HepG2 (cell line): ENCODE measurements around the gene CISD3. TPM values are rescaled to one million over a fixed set of nuclear protein-coding genes. Genes with fewer than 3 reads are reported as not detected.

Experiments
- ATAC-seq: fragments of 200-7000 bp; cut with Tn5 transposase; 3 replicates; pipeline ENCODE4 v1.9.1; 2020; ENCODE audit warnings: mild to moderate bottlenecking, moderate library complexity
- BruUV-seq: library from RNA; stranded (reverse); fragments of 400-500 nt; replicated peaks from 2 replicates; lab custom pipeline; 2021; lab: Mats Ljungman, UMichigan
- CTCF ChIA-PET: fragments of 300-600 bp; formaldehyde crosslinking; extraction: SDS; loops from one replicate; lab custom pipeline; 2021; ENCODE audit warnings: low total read pairs, inconsistent platforms, low intra/inter-chr PET ratio; lab: Yijun Ruan, JAX
- POLR2A ChIA-PET: fragments of 350-600 bp; sonication (Branson Sonifier 250); formaldehyde crosslinking; loops from one replicate; lab custom pipeline; 2020; ENCODE audit warnings: antibody characterized with exemption, inconsistent platforms; lab: Yijun Ruan, JAX
- DNase-seq: peaks from one replicate; pipeline ENCODE4 v3.0.0-alpha.2; 2015; ENCODE audit warnings: low spot score
- FAIRE-seq: peaks from 3 replicates; lab custom pipeline; 2011; peaks lifted over from hg19 to GRCh38; lab: Jason Lieb, UNC
- H2AFZ ChIP-seq: one replicate; pipeline ENCODE4 v1.6.1; 2011; ENCODE audit warnings: low read length, inconsistent platforms
- H3K27ac ChIP-seq: fragments of 300-600 bp; 3 replicates; pipeline ENCODE4 v1.8.0; 2011; ENCODE audit warnings: mixed run types, mild to moderate bottlenecking, mixed read lengths, low read length, inconsistent platforms; ENCODE audit not compliant: insufficient read depth; ENCODE audit errors: extremely low read length
- H3K27me3 ChIP-seq, 2 experiments: fragments of 200-600 bp in 1 of 2; 2 replicates in 1 of 2; 3 replicates in 1 of 2; pipeline versions ENCODE4 v1.6.0 to v1.8.0; 2011; ENCODE audit warnings: low read length in 2 of 2, mild to moderate bottlenecking in 2 of 2, moderate library complexity in 2 of 2, inconsistent platforms in 1 of 2; ENCODE audit not compliant: insufficient read depth in 2 of 2, control insufficient read depth in 1 of 2
- H3K36me3 ChIP-seq, 2 experiments: fragments of 200-600 bp in 1 of 2; replicated peaks in 1 of 2; 2 replicates in 1 of 2; 3 replicates in 1 of 2; pipeline versions ENCODE4 v1.5.1 to v1.8.0; 2011; ENCODE audit warnings: low read length in 2 of 2, inconsistent platforms in 1 of 2; ENCODE audit not compliant: insufficient read depth in 2 of 2, control insufficient read depth in 1 of 2
- H3K4me1 ChIP-seq: 2 replicates; pipeline ENCODE4 v1.5.1; 2012; ENCODE audit warnings: low read length, inconsistent platforms; ENCODE audit not compliant: insufficient read depth
- H3K4me2 ChIP-seq: 2 replicates; pipeline ENCODE4 v1.6.0; 2011; ENCODE audit warnings: low read depth, low read length, inconsistent platforms
- H3K4me3 ChIP-seq, 3 experiments: fragments of 200-600 bp in 1 of 3; sonication (generic), shearing (Covaris generic) in 1 of 3; replicated peaks in 1 of 3; 2 replicates each; pipeline ENCODE4 v1.5.1; 2011 to 2016; ENCODE audit warnings: low read length in 3 of 3, inconsistent platforms in 2 of 3, low read depth in 2 of 3, mild to moderate bottlenecking in 2 of 3, control low read depth in 1 of 3, mixed read lengths in 1 of 3; ENCODE audit not compliant: insufficient read depth in 1 of 3
- H3K79me2 ChIP-seq: one replicate; pipeline ENCODE4 v1.6.1; 2011; ENCODE audit warnings: low read length, inconsistent platforms; ENCODE audit not compliant: insufficient read depth
- H3K9ac ChIP-seq: 2 replicates; pipeline ENCODE4 v1.6.0; 2011; ENCODE audit warnings: mild to moderate bottlenecking, low read depth, low read length, inconsistent platforms; ENCODE audit not compliant: insufficient read depth
- H3K9me3 ChIP-seq: 2 replicates; pipeline ENCODE4 v1.5.1; 2012; ENCODE audit warnings: mild to moderate bottlenecking, low read length
- H4K20me1 ChIP-seq: 2 replicates; pipeline ENCODE4 v1.6.0; 2011; ENCODE audit warnings: inconsistent platforms, mild to moderate bottlenecking, low read length, moderate library complexity; ENCODE audit not compliant: insufficient read depth
- AGO2 ChIP-seq: fragments of 200-400 bp; formaldehyde crosslinking; optimal IDR thresholded peaks from 2 replicates; pipeline ENCODE3; 2017; ENCODE audit warnings: mild to moderate bottlenecking, low read depth, low read length, moderate library complexity
- CREM ChIP-seq, 2 experiments: sonication (generic) in 1 of 2; formaldehyde crosslinking in 1 of 2; IDR thresholded peaks; 2 replicates each; pipeline versions ENCODE4 v1.4.0 to v1.6.1; 2016 to 2020; ENCODE audit warnings: antibody characterized with exemption in 1 of 2, mild to moderate bottlenecking in 1 of 2, missing genetic modification reagents in 1 of 2
- KDM5A ChIP-seq: fragments of 200-600 bp; sonication (generic); IDR thresholded peaks from 2 replicates; pipeline ENCODE4 v1.7.0; 2018; ENCODE audit warnings: antibody characterized with exemption, mild to moderate bottlenecking, low read length, borderline replicate concordance
- KLF9 ChIP-seq: IDR thresholded peaks from 2 replicates; pipeline ENCODE4 v1.6.1; 2016; ENCODE audit warnings: low read depth
- MIER3 ChIP-seq: IDR thresholded peaks from 2 replicates; pipeline ENCODE4 v1.6.1; 2016; ENCODE audit warnings: missing compliant biosample characterization, borderline replicate concordance
- POLR2G ChIP-seq: fragments of 200-400 bp; formaldehyde crosslinking; IDR thresholded peaks from 2 replicates; pipeline ENCODE4 v1.6.1; 2018; ENCODE audit warnings: mild to moderate bottlenecking, low read depth, low read length, moderate library complexity
- RBFOX2 ChIP-seq: fragments of 200-400 bp; formaldehyde crosslinking; IDR thresholded peaks from 2 replicates; pipeline ENCODE4 v1.6.1; 2017; ENCODE audit warnings: low read depth, mild to moderate bottlenecking, low read length
- SNAI1 ChIP-seq: sonication (generic); formaldehyde crosslinking; IDR thresholded peaks from 2 replicates; pipeline ENCODE4 v1.5.0; 2020; ENCODE audit warnings: mild to moderate bottlenecking, missing genetic modification reagents, borderline replicate concordance
- SSRP1 ChIP-seq: IDR thresholded peaks from 2 replicates; pipeline ENCODE4 v1.6.1; 2016; ENCODE audit warnings: control low read depth
- TAF15 ChIP-seq: fragments of 200-400 bp; formaldehyde crosslinking; IDR thresholded peaks from one replicate; pipeline ENCODE4 v1.6.1; 2018; ENCODE audit warnings: mild to moderate bottlenecking, low read depth, low read length; ENCODE audit not compliant: poor library complexity, severe bottlenecking
- ZFAT ChIP-seq: sonication (generic); formaldehyde crosslinking; conservative IDR thresholded peaks from 2 replicates; pipeline ENCODE4 v1.8.1; 2023; ENCODE audit warnings: missing genetic modification reagents, inconsistent platforms
- ZNF614 ChIP-seq: IDR thresholded peaks from 2 replicates; pipeline ENCODE4 v1.6.1; 2018; ENCODE audit warnings: missing biosample characterization, missing genetic modification reagents, inconsistent platforms, borderline replicate concordance
- WGBS: methylation state at CpG from one replicate; pipeline ENCODE4 v1.1.6; 2017; ENCODE audit warnings: low lambda C conversion rate; 5-methylcytosine and 5-hydroxymethylcytosine counted together
- in situ Hi-C: cut with HindIII; loops from 2 replicates; pipeline ENCODE4 v1.10.0; 2017; ENCODE audit warnings: low pct_unique_long_range_greater_than_20kb; ENCODE audit not compliant: extremely low pct_ligation_motif_present
- intact Hi-C: fragments of 100-400 bp; cut with micrococcal nuclease; formaldehyde crosslinking; loops from one replicate; pipeline ENCODE4 v1.10.0; 2022; ENCODE audit not compliant: unreplicated experiment
- polyA plus RNA-seq, 8 experiments: library from polyadenylated mRNA; depleted of rRNA in 3 of 8; stranded (reverse) in 7 of 8; unstranded in 1 of 8; fragments of >200 nt; fragmentation: Illumina TruSeq in 4 of 8; extraction: Trizol in 4 of 8; gene quantifications; 2 replicates each; pipeline versions ENCODE4 v1.2.1 to v1.2.3, GENCODE V29; 2011 to 2016; ENCODE audit warnings: low read depth in 4 of 8, missing spikeins in 1 of 8, mixed read lengths in 1 of 8; ENCODE audit not compliant: insufficient read depth in 1 of 8
- total RNA-seq, 5 experiments: library from RNA; depleted of rRNA; stranded (reverse); fragments of >200 nt; fragmentation: Illumina TruSeq; extraction: Trizol; gene quantifications; 2 replicates each; pipeline ENCODE4 v1.2.3, GENCODE V29; 2016; ENCODE audit warnings: low read depth in 1 of 5
- TF ChIP-seq, protein P1 (sequence below): sonication (generic); formaldehyde crosslinking; IDR thresholded peaks from 2 replicates; pipeline ENCODE4 v1.4.0; 2020; ENCODE audit warnings: missing genetic modification reagents, mild to moderate bottlenecking, borderline replicate concordance
- TF ChIP-seq, protein P2 (sequence below): sonication (generic); formaldehyde crosslinking; IDR thresholded peaks from 2 replicates; pipeline ENCODE4 v1.4.0; 2020; ENCODE audit warnings: missing genetic modification reagents
- TF ChIP-seq, protein P3 (sequence below): sonication (generic); formaldehyde crosslinking; IDR thresholded peaks from 2 replicates; pipeline ENCODE4 v1.4.0; 2020; ENCODE audit warnings: missing genetic modification reagents

CISD3 gene
- total and polyA plus RNA-seq, 2 of the 13 experiments (the other 11 are each of a cell fraction or from before 2014, with no cell fraction given): 30.0 to 34.1 TPM

DNA sequence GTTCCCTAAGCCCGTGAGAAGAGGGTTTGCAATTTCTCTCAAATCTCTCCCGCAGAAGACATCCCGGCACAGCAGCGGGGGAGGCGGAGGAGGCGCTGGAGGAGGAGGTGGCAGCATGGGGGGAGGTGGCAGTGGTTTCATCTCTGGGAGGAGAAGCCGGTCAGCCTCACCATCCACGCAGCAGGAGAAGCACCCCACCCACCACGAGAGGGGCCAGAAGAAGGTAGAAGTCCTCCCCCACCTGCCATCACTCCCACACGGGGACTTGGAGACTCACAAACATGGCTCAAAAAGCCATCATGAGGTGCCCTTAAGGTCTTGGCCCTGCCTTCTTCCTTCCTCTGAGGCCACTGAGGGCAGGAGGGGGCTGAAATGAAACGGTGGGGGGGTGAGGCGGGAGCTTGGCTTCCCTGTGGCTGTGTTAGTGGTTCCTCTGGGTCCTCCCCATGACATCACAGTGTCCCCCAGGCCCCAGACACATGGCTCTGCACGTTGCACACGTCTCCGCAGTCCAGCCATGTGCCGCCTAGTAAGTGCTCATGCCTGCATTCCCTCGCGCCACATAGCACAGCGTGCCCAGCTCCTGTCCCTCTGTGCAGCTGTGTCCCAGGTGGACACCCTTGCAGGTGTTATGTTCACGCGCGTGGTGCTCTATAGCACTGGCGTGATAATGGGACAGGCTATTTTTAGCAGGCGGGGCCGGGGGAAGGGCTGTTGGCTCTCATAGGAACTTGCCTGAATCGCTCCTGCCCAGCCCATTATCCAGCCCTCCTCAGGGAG, 18.2 kb upstream of the CISD3 start (continued):
- TF ChIP-seq KLF9 (CRISPR knock-in tag) (no peak), SNAI1 (no peak), CREM (IDR thresholded peaks at IDR 0.05) (no peak), CREM (CRISPR knock-in tag; IDR thresholded peaks at IDR 0.05) (no peak), TAF15 (no peak), SSRP1 (CRISPR knock-in tag) (0 out of 2 replicates have a peak, but pooled peaks have one; percentile 24), POLR2G (0 out of 2 replicates have a peak, but pooled peaks have one; percentile 31), ZNF614 (CRISPR knock-in tag) (no peak), ZFAT (CRISPR knock-in tag) (no peak), KDM5A (no peak)
- TF ChIP-seq, protein P1, sequence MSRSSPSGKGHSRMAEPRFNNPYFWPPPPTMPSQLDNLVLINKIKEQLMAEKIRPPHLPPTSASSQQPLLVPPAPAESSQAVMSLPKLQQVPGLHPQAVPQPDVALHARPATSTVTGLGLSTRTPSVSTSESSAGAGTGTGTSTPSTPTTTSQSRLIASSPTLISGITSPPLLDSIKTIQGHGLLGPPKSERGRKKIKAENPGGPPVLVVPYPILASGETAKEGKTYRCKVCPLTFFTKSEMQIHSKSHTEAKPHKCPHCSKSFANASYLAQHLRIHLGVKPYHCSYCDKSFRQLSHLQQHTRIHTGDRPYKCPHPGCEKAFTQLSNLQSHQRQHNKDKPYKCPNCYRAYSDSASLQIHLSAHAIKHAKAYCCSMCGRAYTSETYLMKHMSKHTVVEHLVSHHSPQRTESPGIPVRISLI (CRISPR knock-in tag): no peak
- TF ChIP-seq, protein P2, sequence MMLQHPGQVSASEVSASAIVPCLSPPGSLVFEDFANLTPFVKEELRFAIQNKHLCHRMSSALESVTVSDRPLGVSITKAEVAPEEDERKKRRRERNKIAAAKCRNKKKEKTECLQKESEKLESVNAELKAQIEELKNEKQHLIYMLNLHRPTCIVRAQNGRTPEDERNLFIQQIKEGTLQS: no peak

DNA sequence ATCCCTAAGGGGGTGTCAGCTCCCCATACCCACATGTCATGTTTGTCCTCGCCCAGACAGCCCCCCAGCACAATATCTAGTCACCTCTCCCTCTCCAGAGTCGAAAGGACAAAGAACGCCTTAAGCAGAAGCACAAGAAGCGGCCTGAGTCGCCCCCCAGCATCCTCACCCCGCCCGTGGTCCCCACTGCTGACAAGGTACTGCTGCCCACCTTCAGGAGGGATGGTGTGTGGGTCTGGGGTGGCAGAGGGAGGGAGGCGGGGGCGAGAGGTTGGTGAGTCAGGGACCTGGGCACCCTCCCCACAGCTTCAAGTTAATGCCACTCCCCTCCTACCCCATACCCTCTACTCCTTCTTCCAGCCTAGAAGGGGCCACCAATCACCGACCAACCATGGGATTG, 17.5 kb upstream of the CISD3 start:
- CTCF ChIA-PET: no interaction called here
- BruUV-seq: no TSS peak
- H3K36me3 ChIP-seq: peaks cover 54 to 96% of the 10 kb centered on the region in 2 experiments
- no peaks in the 10 kb centered on the region for H3K9me3 ChIP-seq
- POLR2A ChIA-PET: interaction anchor here (1.2 kb wide), 1 partner anchor 35 kb away, joined by 3 read pairs; no protein-coding TSS in a partner anchor
- ATAC-seq: no peak
- DNase-seq: no peak
- H3K9ac ChIP-seq: no peak overlapping the region
- peaks cover 8% of the 10 kb centered on the region for H3K79me2 ChIP-seq
- no peak overlapping the region for H3K27ac ChIP-seq
- no peak overlapping the region for H3K4me2 ChIP-seq
- intact Hi-C loops (no loop called here), in situ Hi-C loops (no loop called here)
- H2AFZ ChIP-seq: no peak overlapping the region
- FAIRE-seq: no peak
- H3K4me1 ChIP-seq: peaks cover 34% of the 10 kb centered on the region
- 100% methylated on average over 10 of the region's 10 CpGs for WGBS
- H3K4me3 ChIP-seq: no peak overlapping the region
- H4K20me1 ChIP-seq: no peaks in the 10 kb centered on the region; the same call in 1 of the 2 replicates
- H3K27me3 ChIP-seq: no peaks in the 10 kb centered on the region
- TF ChIP-seq, protein P3, sequence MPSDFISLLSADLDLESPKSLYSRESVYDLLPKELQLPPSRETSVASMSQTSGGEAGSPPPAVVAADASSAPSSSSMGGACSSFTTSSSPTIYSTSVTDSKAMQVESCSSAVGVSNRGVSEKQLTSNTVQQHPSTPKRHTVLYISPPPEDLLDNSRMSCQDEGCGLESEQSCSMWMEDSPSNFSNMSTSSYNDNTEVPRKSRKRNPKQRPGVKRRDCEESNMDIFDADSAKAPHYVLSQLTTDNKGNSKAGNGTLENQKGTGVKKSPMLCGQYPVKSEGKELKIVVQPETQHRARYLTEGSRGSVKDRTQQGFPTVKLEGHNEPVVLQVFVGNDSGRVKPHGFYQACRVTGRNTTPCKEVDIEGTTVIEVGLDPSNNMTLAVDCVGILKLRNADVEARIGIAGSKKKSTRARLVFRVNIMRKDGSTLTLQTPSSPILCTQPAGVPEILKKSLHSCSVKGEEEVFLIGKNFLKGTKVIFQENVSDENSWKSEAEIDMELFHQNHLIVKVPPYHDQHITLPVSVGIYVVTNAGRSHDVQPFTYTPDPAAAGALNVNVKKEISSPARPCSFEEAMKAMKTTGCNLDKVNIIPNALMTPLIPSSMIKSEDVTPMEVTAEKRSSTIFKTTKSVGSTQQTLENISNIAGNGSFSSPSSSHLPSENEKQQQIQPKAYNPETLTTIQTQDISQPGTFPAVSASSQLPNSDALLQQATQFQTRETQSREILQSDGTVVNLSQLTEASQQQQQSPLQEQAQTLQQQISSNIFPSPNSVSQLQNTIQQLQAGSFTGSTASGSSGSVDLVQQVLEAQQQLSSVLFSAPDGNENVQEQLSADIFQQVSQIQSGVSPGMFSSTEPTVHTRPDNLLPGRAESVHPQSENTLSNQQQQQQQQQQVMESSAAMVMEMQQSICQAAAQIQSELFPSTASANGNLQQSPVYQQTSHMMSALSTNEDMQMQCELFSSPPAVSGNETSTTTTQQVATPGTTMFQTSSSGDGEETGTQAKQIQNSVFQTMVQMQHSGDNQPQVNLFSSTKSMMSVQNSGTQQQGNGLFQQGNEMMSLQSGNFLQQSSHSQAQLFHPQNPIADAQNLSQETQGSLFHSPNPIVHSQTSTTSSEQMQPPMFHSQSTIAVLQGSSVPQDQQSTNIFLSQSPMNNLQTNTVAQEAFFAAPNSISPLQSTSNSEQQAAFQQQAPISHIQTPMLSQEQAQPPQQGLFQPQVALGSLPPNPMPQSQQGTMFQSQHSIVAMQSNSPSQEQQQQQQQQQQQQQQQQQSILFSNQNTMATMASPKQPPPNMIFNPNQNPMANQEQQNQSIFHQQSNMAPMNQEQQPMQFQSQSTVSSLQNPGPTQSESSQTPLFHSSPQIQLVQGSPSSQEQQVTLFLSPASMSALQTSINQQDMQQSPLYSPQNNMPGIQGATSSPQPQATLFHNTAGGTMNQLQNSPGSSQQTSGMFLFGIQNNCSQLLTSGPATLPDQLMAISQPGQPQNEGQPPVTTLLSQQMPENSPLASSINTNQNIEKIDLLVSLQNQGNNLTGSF (CRISPR knock-in tag): no peak
- TF ChIP-seq MIER3 (CRISPR knock-in tag) (no peak), POLR2G (peak; percentile 9; the same call in 1 of the 2 replicates), RBFOX2 (0 out of 2 replicates have a peak, but pooled peaks have one; percentile 37), AGO2 (peak; percentile 83)
